NOMO-1 (cell line): ENCODE measurements around the gene BRD9.
A peak's percentile ranks its signal among the peaks of the same experiment; 100 is the strongest.
"Not testable (repeated sequence)": the region's sequence is repeated elsewhere in the genome, so short reads cannot be mapped to it uniquely, and the experiment has no call there.

Source experiments
- DNase-seq, 2 experiments: peaks; one replicate each; lab custom pipeline; 2025; ENCODE audit not compliant: unreplicated experiment in 2 of 2; lab: John Stamatoyannopoulos, UW

BRD9 gene

GRCh38 chr5:881551-881935, 11.1 kb downstream of the BRD9 start:
- DNase-seq: no peak

- no peak for DNase-seq
Observed at GRCh38 chr5:880816-881550, 11.6 kb downstream of the BRD9 start.

- DNase-seq: not testable (repeated sequence)
Observed at GRCh38 chr5:878677-879076, 13.9 kb downstream of the BRD9 start.

GRCh38 chr5:878125-878524, 14.5 kb downstream of the BRD9 start:
- DNase-seq: no peak

- no peak for DNase-seq
Observed at GRCh38 chr5:876398-877365, 15.9 kb downstream of the BRD9 start.

GRCh38 chr5:875931-876330, 16.7 kb downstream of the BRD9 start:
- no peak for DNase-seq

GRCh38 chr5:873328-873727, 19.3 kb downstream of the BRD9 start:
- peak in 1 of 2 experiments; percentile 14 for DNase-seq

GRCh38 chr5:872301-872700, 20.3 kb downstream of the BRD9 start:
- DNase-seq: no peak

GRCh38 chr5:871596-872298, 20.9 kb downstream of the BRD9 start:
- no peak for DNase-seq

GRCh38 chr5:870956-871355, 21.6 kb downstream of the BRD9 start:
- no peak for DNase-seq

GRCh38 chr5:868428-869135, 24.0 kb downstream of the BRD9 start:
- no peak for DNase-seq

- DNase-seq: no peak
Observed at GRCh38 chr5:867300-867870, 25.2 kb downstream of the BRD9 start.

- DNase-seq: no peak
Observed at GRCh38 chr5:865771-866170, 26.8 kb downstream of the BRD9 start.

GRCh38 chr5:865168-865521, 27.5 kb downstream of the BRD9 start:
- no peak for DNase-seq

GRCh38 chr5:864492-865167, 28.0 kb downstream of the BRD9 start:
- no peak for DNase-seq

- DNase-seq: no peak
Observed at GRCh38 chr5:863244-863805, 29.3 kb downstream of the BRD9 start.

GRCh38 chr5:862367-863243, 30.0 kb downstream of the BRD9 start:
- DNase-seq: no peak
